Stimulated activated CD8-positive, alpha-beta memory T cell treated with anti-CD3 and anti-CD28 coated beads, Interleukin-15, amount 100 ng/mL, for 48 hours (primary cell): Measurements from ENCODE around the gene CTDNEP1.

Experiments used
- DNase-seq, 2 donors: peaks; one replicate each; pipeline ENCODE4 v3.0.0-alpha.2; 2020; ENCODE audit warnings: low read depth in 2 of 2

Gene CTDNEP1

GRCh38 chr17:7280519-7281073 is 29.1 kb upstream of the CTDNEP1 start:
- peak; percentile 71 to 74 for DNase-seq

- DNase-seq: no peak
Measured at GRCh38 chr17:7279448-7279847, 27.9 kb upstream of the CTDNEP1 start.

- DNase-seq: no peak
Measured at GRCh38 chr17:7266784-7267183, 15.2 kb upstream of the CTDNEP1 start.

GRCh38 chr17:7263801-7264078 is 12.2 kb upstream of the CTDNEP1 start:
- no peak for DNase-seq

GRCh38 chr17:7262935-7263800 is 11.6 kb upstream of the CTDNEP1 start:
- no peak for DNase-seq

GRCh38 chr17:7262192-7262934 is 10.8 kb upstream of the CTDNEP1 start, which contains the start of gene CLDN7:
CLDN7 (minus strand) TSS chr17:7262478; CDS start chr17:7262043, 435 bp downstream.
- no peak for DNase-seq

- DNase-seq: no peak
Measured at GRCh38 chr17:7261379-7262191, 10.1 kb upstream of the CTDNEP1 start.

- DNase-seq: no peak
Measured at GRCh38 chr17:7260651-7261378, 9.3 kb upstream of the CTDNEP1 start.

GRCh38 chr17:7260151-7260550 is 8.6 kb upstream of the CTDNEP1 start:
- DNase-seq: no peak

GRCh38 chr17:7259555-7259889 is 8.0 kb upstream of the CTDNEP1 start:
- DNase-seq: no peak

GRCh38 chr17:7258731-7259554 is 7.4 kb upstream of the CTDNEP1 start:
- DNase-seq: no peak

- no peak for DNase-seq
Measured at GRCh38 chr17:7256766-7257456, 5.4 kb upstream of the CTDNEP1 start.

- DNase-seq: no peak
Measured at GRCh38 chr17:7254511-7254910, 3.0 kb upstream of the CTDNEP1 start.

- DNase-seq: no peak
Measured at GRCh38 chr17:7253082-7253481, 1.5 kb upstream of the CTDNEP1 start.

GRCh38 chr17:7252176-7253043 is 876 bp upstream of the CTDNEP1 start, which contains the start of gene ELP5:
ELP5 (plus strand) TSS chr17:7252215; CDS start chr17:7252551, 336 bp downstream.
- DNase-seq: peak; percentile 86 to 88

- DNase-seq: no peak
Measured at GRCh38 chr17:7250695-7251627, 573 bp downstream of the CTDNEP1 start.

- DNase-seq: no peak
Measured at GRCh38 chr17:7249830-7250229, 1.7 kb downstream of the CTDNEP1 start.

GRCh38 chr17:7249214-7249613 is 2.3 kb downstream of the CTDNEP1 start:
- DNase-seq: no peak
